Subcutaneous abdominal adipose tissue (tissue), 5 donors: Measurements from ENCODE around the gene MSMP.

ENCODE experiments used
- H3K27ac ChIP-seq: one replicate; pipeline ENCODE4 v1.7.0; 2013; ENCODE audit warnings: low read depth, mild to moderate bottlenecking, inconsistent platforms, low read length, moderate library complexity
- H3K27me3 ChIP-seq, 5 donors: one replicate each; pipeline ENCODE4 v1.7.0; 2013; ENCODE audit warnings: low read length in 5 of 5, inconsistent platforms in 1 of 5; ENCODE audit not compliant: control insufficient read depth in 5 of 5, insufficient read depth in 4 of 5
- H3K36me3 ChIP-seq, 5 donors: one replicate each; pipeline ENCODE4 v1.7.0; 2013; ENCODE audit warnings: low read length in 5 of 5; ENCODE audit not compliant: control insufficient read depth in 5 of 5, insufficient read depth in 5 of 5
- H3K4me1 ChIP-seq, 5 donors: one replicate each; pipeline ENCODE4 v1.7.0; 2013; ENCODE audit warnings: low read length in 5 of 5, mild to moderate bottlenecking in 3 of 5, moderate library complexity in 1 of 5; ENCODE audit not compliant: control insufficient read depth in 5 of 5, insufficient read depth in 5 of 5
- H3K4me3 ChIP-seq, 5 donors: one replicate each; pipeline ENCODE4 v1.7.0; 2013; ENCODE audit warnings: low read length in 5 of 5, low read depth in 1 of 5
- H3K9ac ChIP-seq, 5 donors: one replicate each; pipeline ENCODE4 v1.7.0; 2013; ENCODE audit warnings: low read length in 5 of 5, mild to moderate bottlenecking in 4 of 5, moderate library complexity in 3 of 5
- H3K9me3 ChIP-seq, 5 donors: one replicate each; pipeline ENCODE4 v1.7.0; 2013; ENCODE audit warnings: low read length in 5 of 5; ENCODE audit not compliant: control insufficient read depth in 5 of 5
- donor health status: healthy.
- donor health status: healthy.
- donor health status: healthy.
- donor health status: healthy.
- donor health status: healthy.

MSMP gene

DNA sequence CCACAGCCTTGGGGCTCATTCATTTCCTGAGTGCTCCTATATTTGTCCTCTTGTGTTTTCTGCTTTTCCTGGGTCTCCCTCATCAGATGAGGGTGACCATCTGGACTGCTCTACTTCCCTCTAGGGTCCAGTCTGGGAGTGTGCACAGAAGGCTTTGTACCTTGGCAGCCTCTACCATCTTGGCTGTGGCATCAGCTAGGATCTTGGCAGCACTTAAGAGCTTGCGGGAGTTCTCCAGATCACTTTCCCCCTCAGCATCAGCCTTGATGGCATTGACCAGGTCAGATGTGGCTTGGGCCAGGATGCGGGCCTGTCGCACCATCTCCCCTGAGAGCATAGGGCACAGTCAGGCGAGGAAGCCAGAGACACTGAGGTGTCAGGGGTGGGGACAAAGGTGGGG, 37.8 kb downstream of the MSMP start:
- peaks cover 14 to 100% (median 100%) of the 10 kb centered on the region in 5 donors for H3K36me3 ChIP-seq
- no peak overlapping the region for H3K9ac ChIP-seq
- no peaks in the 10 kb centered on the region for H3K27me3 ChIP-seq
- no peak overlapping the region for H3K4me3 ChIP-seq
- peaks cover 0 to 3% (median 0%) of the 10 kb centered on the region in 5 donors for H3K4me1 ChIP-seq
- H3K27ac ChIP-seq: no peak overlapping the region
- peaks cover 0 to 3% (median 0%) of the 10 kb centered on the region in 5 donors for H3K9me3 ChIP-seq

DNA sequence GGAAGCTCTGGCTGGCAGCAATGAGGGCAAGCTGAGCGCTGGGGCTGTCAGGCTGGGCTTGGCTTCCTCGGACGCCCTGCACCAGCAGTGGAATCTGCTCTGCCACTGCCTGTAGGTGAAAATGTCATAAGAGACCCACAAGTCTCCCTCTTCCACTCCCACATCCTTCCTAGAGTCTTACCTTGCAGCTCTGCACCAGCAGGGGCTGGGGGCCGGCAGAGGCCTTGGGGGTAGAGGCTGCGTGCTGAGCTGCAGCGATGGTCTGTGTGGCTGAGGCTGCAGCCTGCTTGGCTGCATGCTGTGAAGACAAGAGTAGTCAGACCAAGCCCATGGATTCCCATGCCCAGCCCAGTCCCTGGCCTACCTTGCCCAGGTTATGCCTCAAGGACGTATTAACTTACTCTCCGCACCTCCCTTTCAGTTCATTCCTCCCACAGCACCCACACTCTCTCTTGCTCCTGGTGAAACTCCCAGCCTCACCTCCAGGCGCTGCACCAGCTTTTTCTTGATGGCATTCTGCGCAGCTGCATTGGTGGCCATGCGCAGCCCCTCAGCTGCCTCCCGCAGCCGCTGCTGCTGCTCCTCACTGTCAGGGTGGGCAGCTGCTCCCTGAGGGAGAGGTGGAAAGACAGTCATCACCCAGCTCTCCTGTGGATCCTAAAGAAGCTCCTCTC, 39.4 kb downstream of the MSMP start:
- Histone ChIP-seq H3K36me3 (peaks cover 14 to 98% (median 97%) of the 10 kb centered on the region in 5 donors), H3K4me1 (peaks cover 0 to 3% (median 0%) of the 10 kb centered on the region in 5 donors), H3K27ac (no peak overlapping the region), H3K27me3 (no peaks in the 10 kb centered on the region), H3K9me3 (peaks cover 0 to 3% (median 0%) of the 10 kb centered on the region in 5 donors), H3K9ac (no peak overlapping the region), H3K4me3 (no peak overlapping the region)

DNA sequence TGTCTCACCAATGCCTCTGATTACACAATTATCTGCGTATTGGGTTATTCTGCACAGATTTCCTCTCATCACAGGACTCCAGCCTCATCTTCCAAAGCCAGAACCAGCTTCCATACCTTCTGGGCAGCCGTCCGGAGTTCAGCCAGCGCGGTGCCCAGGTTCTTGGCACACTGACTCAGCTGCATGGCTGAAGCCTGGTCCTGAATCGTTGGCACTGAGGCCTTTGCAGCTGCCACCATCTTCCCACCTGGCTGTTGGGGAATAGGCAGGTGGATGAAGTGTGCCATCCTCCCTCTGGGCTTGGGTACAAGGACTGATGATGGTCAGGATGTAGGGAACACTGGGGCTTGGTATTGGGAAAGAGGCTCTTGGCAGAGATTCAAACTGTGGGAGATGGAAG, 40.0 kb downstream of the MSMP start:
- no peak overlapping the region for H3K27ac ChIP-seq
- H3K4me1 ChIP-seq: peaks cover 0 to 3% (median 0%) of the 10 kb centered on the region in 5 donors
- H3K9ac ChIP-seq: no peak overlapping the region
- no peak overlapping the region for H3K4me3 ChIP-seq
- peaks cover 14 to 95% (median 94%) of the 10 kb centered on the region in 5 donors for H3K36me3 ChIP-seq
- H3K27me3 ChIP-seq: no peaks in the 10 kb centered on the region
- H3K9me3 ChIP-seq: peaks cover 0 to 3% (median 0%) of the 10 kb centered on the region in 5 donors

- Histone ChIP-seq H3K4me1 (peaks cover 0 to 3% (median 0%) of the 10 kb centered on the region in 5 donors), H3K27ac (no peak overlapping the region), H3K36me3 (peaks cover 17 to 95% (median 94%) of the 10 kb centered on the region in 5 donors), H3K27me3 (no peaks in the 10 kb centered on the region), H3K4me3 (no peak overlapping the region), H3K9me3 (peaks cover 0 to 3% (median 0%) of the 10 kb centered on the region in 5 donors), H3K9ac (no peak overlapping the region)
Observed at GRCh38 chr9:35713578-35713977, 40.5 kb downstream of the MSMP start.

DNA sequence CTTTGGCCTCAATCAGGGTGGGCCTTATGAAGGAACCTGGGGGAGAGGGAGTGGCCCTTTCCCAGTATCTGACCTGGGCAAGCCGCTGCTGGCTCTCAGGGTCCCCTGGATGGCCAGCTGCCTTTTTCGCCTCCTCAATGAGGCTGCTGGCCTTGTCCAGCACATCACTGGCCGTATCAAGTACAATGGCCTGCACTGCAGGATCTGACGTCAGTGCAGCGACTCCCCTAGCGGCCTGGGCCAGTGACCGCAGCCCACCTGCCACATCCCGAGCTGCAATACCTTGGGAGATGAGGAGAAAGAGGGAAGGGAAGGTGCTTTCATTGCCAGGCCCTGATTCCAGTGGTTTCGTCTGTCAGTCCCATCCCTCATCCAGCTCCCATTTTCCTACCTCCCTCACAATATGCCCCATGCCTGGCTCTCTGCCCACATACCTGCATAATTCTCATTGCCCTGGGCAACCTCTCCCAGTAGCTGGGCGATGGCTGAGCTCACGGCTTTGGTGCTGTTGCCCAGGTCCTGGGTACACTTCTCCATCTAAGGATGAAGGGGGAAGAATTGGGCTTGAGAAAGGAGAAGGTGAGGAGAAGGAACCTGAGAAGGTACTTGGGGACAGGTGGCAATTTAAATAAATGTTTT, 41.2 kb downstream of the MSMP start:
- Histone ChIP-seq H3K9ac (no peak overlapping the region), H3K4me3 (no peak overlapping the region), H3K9me3 (peaks cover 0 to 3% (median 0%) of the 10 kb centered on the region in 5 donors), H3K36me3 (peaks cover 19 to 95% (median 94%) of the 10 kb centered on the region in 5 donors), H3K27me3 (no peaks in the 10 kb centered on the region), H3K4me1 (peaks cover 0 to 3% (median 0%) of the 10 kb centered on the region in 5 donors), H3K27ac (no peak overlapping the region)

- H3K4me3 ChIP-seq: no peak overlapping the region
- H3K27ac ChIP-seq: no peak overlapping the region
- peaks cover 19 to 95% (median 94%) of the 10 kb centered on the region in 5 donors for H3K36me3 ChIP-seq
- no peak overlapping the region for H3K9ac ChIP-seq
- H3K27me3 ChIP-seq: no peaks in the 10 kb centered on the region
- peaks cover 0 to 3% (median 0%) of the 10 kb centered on the region in 5 donors for H3K9me3 ChIP-seq
- H3K4me1 ChIP-seq: peaks cover 0 to 3% (median 0%) of the 10 kb centered on the region in 5 donors
Observed at GRCh38 chr9:35711501-35712428, 42.3 kb downstream of the MSMP start.

DNA sequence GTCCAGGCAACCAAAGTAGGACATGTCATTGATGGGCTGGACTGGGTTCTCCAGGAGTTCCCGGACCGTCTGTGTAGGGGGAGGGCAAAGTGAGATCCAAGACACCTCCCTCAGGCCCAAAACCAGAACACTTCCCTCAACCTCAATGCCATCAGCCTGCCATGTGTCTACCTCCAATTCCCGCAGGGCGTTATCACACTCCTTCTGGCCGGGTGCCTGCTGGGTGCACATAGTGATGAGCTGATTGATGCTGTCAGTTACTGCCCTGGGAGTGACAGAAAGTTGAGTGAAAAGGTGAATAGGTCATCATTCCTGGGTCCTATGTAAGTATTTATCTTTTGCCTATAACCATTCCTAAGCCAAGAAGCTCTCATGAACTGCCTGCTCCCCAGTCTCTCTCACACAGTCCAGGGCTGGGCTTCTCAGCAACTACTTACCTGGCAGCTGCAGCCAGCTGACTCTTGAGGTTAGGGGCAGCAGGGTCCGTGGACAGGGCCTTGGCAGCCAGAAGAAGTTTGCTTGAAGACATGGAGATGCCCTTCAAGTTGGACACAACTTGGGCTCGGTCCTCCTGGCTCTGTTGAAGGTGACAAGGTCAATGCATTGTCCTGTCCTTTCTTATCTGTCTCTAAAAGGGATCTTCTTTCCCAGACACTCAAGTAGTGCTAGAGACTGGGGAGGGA, 43.1 kb downstream of the MSMP start:
- Histone ChIP-seq H3K9me3 (peaks cover 0 to 3% (median 0%) of the 10 kb centered on the region in 5 donors), H3K4me1 (peaks cover 0 to 4% (median 0%) of the 10 kb centered on the region in 5 donors), H3K9ac (no peak overlapping the region), H3K27me3 (no peaks in the 10 kb centered on the region), H3K36me3 (peaks cover 19 to 95% (median 94%) of the 10 kb centered on the region in 5 donors), H3K27ac (no peak overlapping the region), H3K4me3 (no peak overlapping the region)

GRCh38 chr9:35708146-35708545, 45.9 kb downstream of the MSMP start:
- peaks cover 13 to 95% (median 94%) of the 10 kb centered on the region in 5 donors for H3K36me3 ChIP-seq
- no peak overlapping the region for H3K9ac ChIP-seq
- H3K4me3 ChIP-seq: no peak overlapping the region
- no peak overlapping the region for H3K27ac ChIP-seq
- H3K9me3 ChIP-seq: no peaks in the 10 kb centered on the region
- H3K27me3 ChIP-seq: no peaks in the 10 kb centered on the region
- H3K4me1 ChIP-seq: peaks cover 0 to 9% (median 0%) of the 10 kb centered on the region in 5 donors

- Histone ChIP-seq H3K9me3 (no peaks in the 10 kb centered on the region), H3K27ac (no peak overlapping the region), H3K27me3 (no peaks in the 10 kb centered on the region), H3K4me3 (no peak overlapping the region), H3K4me1 (peaks cover 0 to 9% (median 0%) of the 10 kb centered on the region in 5 donors), H3K36me3 (peaks cover 13 to 94% (median 93%) of the 10 kb centered on the region in 5 donors), H3K9ac (no peak overlapping the region)
Observed at GRCh38 chr9:35706951-35707350, 47.1 kb downstream of the MSMP start.
